Neural cell (in vitro differentiated cells): Measurements from ENCODE around the gene PLA2G4C. TPM values are rescaled to one million over a fixed set of nuclear protein-coding genes. Genes with fewer than 3 reads are reported as not detected.

Experiments used
- H2AFZ ChIP-seq: fragments of 200-600, 300-800 bp; sonication (generic), shearing (Covaris generic); 2 replicates; pipeline ENCODE4 v1.6.0; 2014; ENCODE audit warnings: low read depth, mild to moderate bottlenecking, antibody characterized with exemption, low read length, moderate library complexity
- H3F3A ChIP-seq: fragments of 200-600 bp; shearing (Covaris generic); 2 replicates; pipeline ENCODE4 v1.6.1; 2016; ENCODE audit warnings: mild to moderate bottlenecking, moderate library complexity, mixed read lengths, antibody characterized with exemption, low read length; ENCODE audit not compliant: insufficient read depth, poor library complexity, severe bottlenecking
- H3K27ac ChIP-seq: fragments of 200-600, 300-800 bp; sonication (generic), shearing (Covaris generic); 2 replicates; pipeline ENCODE4 v1.5.1; 2014; ENCODE audit warnings: mild to moderate bottlenecking, low read length, moderate library complexity
- H3K27me3 ChIP-seq: fragments of 300-800, 200-600 bp; sonication (generic), shearing (Covaris generic); 2 replicates; pipeline ENCODE4 v1.6.0; 2014; ENCODE audit warnings: mild to moderate bottlenecking, low read depth, low read length, moderate library complexity; ENCODE audit not compliant: insufficient read depth
- H3K36me3 ChIP-seq: fragments of 300-800, 200-600 bp; sonication (generic), shearing (Covaris generic); 2 replicates; pipeline ENCODE4 v1.5.1; 2014; ENCODE audit warnings: mild to moderate bottlenecking, antibody characterized with exemption, low read length, moderate library complexity; ENCODE audit not compliant: insufficient read depth
- H3K4me2 ChIP-seq: fragments of 300-800, 200-600 bp; sonication (generic), shearing (Covaris generic); 2 replicates; pipeline ENCODE4 v1.6.0; 2014; ENCODE audit warnings: mild to moderate bottlenecking, low read length
- H3K4me3 ChIP-seq: fragments of 300-800, 200-600 bp; sonication (generic), shearing (Covaris generic); 2 replicates; pipeline ENCODE4 v1.5.1; 2014; ENCODE audit warnings: mild to moderate bottlenecking, low read length, moderate library complexity
- H3K79me2 ChIP-seq: fragments of 200-600 bp; shearing (Covaris generic); replicated peaks from 2 replicates; pipeline ENCODE4 v1.6.0; 2014; ENCODE audit warnings: mild to moderate bottlenecking, low read length, moderate library complexity; ENCODE audit not compliant: insufficient read depth
- H3K9ac ChIP-seq: fragments of 300-800, 200-600 bp; sonication (generic), shearing (Covaris generic); 2 replicates; pipeline ENCODE4 v1.6.1; 2016; ENCODE audit warnings: mild to moderate bottlenecking, low read length, mixed read lengths
- H3K9me2 ChIP-seq: fragments of 200-600 bp; shearing (Covaris generic); 2 replicates; pipeline ENCODE4 v1.6.1; 2016; ENCODE audit warnings: mild to moderate bottlenecking, low read length, mixed read lengths; ENCODE audit not compliant: insufficient read depth
- H3K9me3 ChIP-seq: fragments of 200-600, 300-800 bp; sonication (generic), shearing (Covaris generic); 2 replicates; pipeline ENCODE4 v1.6.1; 2016; ENCODE audit warnings: mild to moderate bottlenecking, mixed run types, low read length, moderate library complexity, mixed read lengths
- H4K20me1 ChIP-seq: fragments of 200-600 bp; shearing (Covaris generic); 2 replicates; pipeline ENCODE4 v1.6.1; 2016; ENCODE audit warnings: mild to moderate bottlenecking, mixed run types; ENCODE audit not compliant: insufficient read depth
- CTCF ChIP-seq: fragments of 450-650 bp; IDR thresholded peaks from 2 replicates; pipeline ENCODE4 v1.5.1; 2014; ENCODE audit warnings: antibody characterized with exemption, mild to moderate bottlenecking, moderate library complexity; ENCODE audit not compliant: poor library complexity, severe bottlenecking
- EP300 ChIP-seq: fragments of 450-650 bp; conservative IDR thresholded peaks from 2 replicates; pipeline ENCODE4 v1.6.1; 2014; ENCODE audit warnings: antibody characterized with exemption, mild to moderate bottlenecking, moderate library complexity; ENCODE audit not compliant: poor library complexity, severe bottlenecking
- EZH2 ChIP-seq: fragments of 200-600, 300-800 bp; shearing (Covaris generic), sonication (generic); IDR thresholded peaks from 2 replicates; pipeline ENCODE4 v1.6.1; 2014; ENCODE audit warnings: antibody characterized with exemption, low read length, borderline replicate concordance, mild to moderate bottlenecking; ENCODE audit not compliant: insufficient read depth, poor library complexity, severe bottlenecking
- MXI1 ChIP-seq: fragments of 450-650 bp; conservative IDR thresholded peaks from 2 replicates; pipeline ENCODE4 v1.6.1; 2014; ENCODE audit warnings: antibody characterized with exemption, mild to moderate bottlenecking; ENCODE audit not compliant: poor library complexity, severe bottlenecking
- POLR2AphosphoS5 ChIP-seq: IDR thresholded peaks from 2 replicates; pipeline ENCODE4 v1.6.1; 2012
- RAD21 ChIP-seq: fragments of 450-650 bp; conservative IDR thresholded peaks from 2 replicates; pipeline ENCODE4 v1.6.1; 2014; ENCODE audit warnings: antibody characterized with exemption, mild to moderate bottlenecking, moderate library complexity
- REST ChIP-seq: IDR thresholded peaks from 2 replicates; pipeline ENCODE4 v1.6.1; 2012; ENCODE audit warnings: borderline replicate concordance
- SMC3 ChIP-seq: fragments of 450-650 bp; conservative IDR thresholded peaks from 2 replicates; pipeline ENCODE4 v1.6.1; 2014; ENCODE audit warnings: antibody characterized with exemption, mild to moderate bottlenecking, moderate library complexity; ENCODE audit not compliant: poor library complexity
- TAF1 ChIP-seq: IDR thresholded peaks from 2 replicates; pipeline ENCODE4 v1.6.1; 2012; ENCODE audit warnings: low read depth
- polyA plus RNA-seq: library from polyadenylated mRNA; depleted of rRNA; stranded (reverse); fragments of >200 nt; gene quantifications from 2 replicates; pipeline ENCODE4 v1.2.3, GENCODE V29; 2014

The PLA2G4C gene
- polyA plus RNA-seq, 1 donor from 2014 or later = 8.6 TPM

- Histone ChIP-seq H3F3A (no peaks in the 10 kb centered on the region), H3K9me3 (no peaks in the 10 kb centered on the region), H3K4me3 (no peak overlapping the region), H3K4me2 (no peak overlapping the region), H3K27me3 (no peaks in the 10 kb centered on the region), H3K9me2 (no peaks in the 10 kb centered on the region), H2AFZ (no peak overlapping the region), H3K27ac (no peak overlapping the region), H3K9ac (no peak overlapping the region), H3K79me2 (no peaks in the 10 kb centered on the region), H4K20me1 (no peaks in the 10 kb centered on the region), H3K36me3 (no peaks in the 10 kb centered on the region)
- no peak for TF ChIP-seq TAF1
- TF ChIP-seq REST = no peak
- no peak for TF ChIP-seq EP300
- TF ChIP-seq RAD21 = no peak
- TF ChIP-seq EZH2 = no peak
- no peak for TF ChIP-seq MXI1
- TF ChIP-seq POLR2AphosphoS5 = no peak
- TF ChIP-seq SMC3 = no peak
- TF ChIP-seq CTCF = no peak
These were observed 111.8 kb downstream of the PLA2G4C start for GRCh38 chr19:47998800-47999199.

Other genes with a start within 250 kb of the PLA2G4C start
- gene SULT2A1, start 224.5 kb downstream of the PLA2G4C start, polyA plus RNA-seq = not detected in 2 replicates
- not detected in 2 replicates for gene BSPH1, start 118.6 kb downstream of the PLA2G4C start, polyA plus RNA-seq
- gene ELSPBP1, start 116.2 kb downstream of the PLA2G4C start, polyA plus RNA-seq = not detected in 2 replicates
- not detected in 2 replicates for gene CABP5, start 66.7 kb downstream of the PLA2G4C start, polyA plus RNA-seq
- 33.9 and 34.8 TPM in 2 replicates for gene LIG1, start 59.5 kb upstream of the PLA2G4C start, polyA plus RNA-seq
- gene ZSWIM9, start 59.9 kb upstream of the PLA2G4C start, polyA plus RNA-seq = 2.6 and 4.7 TPM in 2 replicates
- gene CARD8, start 145.1 kb upstream of the PLA2G4C start, polyA plus RNA-seq = 21.4 and 23.0 TPM in 2 replicates
- gene ZNF114, start 159.3 kb upstream of the PLA2G4C start, polyA plus RNA-seq = 1.6 and 4.4 TPM in 2 replicates
- gene EMP3, start 214.7 kb upstream of the PLA2G4C start, polyA plus RNA-seq = not detected in 2 replicates